GM23338 (cell line): ENCODE data around the gene IKZF3. TPM values are rescaled to one million over a fixed set of nuclear protein-coding genes. Genes with fewer than 3 reads are reported as not detected.

Experiments used
- ATAC-seq: fragments of 200-7000 bp; cut with Tn5 transposase; 3 replicates; pipeline ENCODE4 v1.9.1; 2020
- DNase-seq: peaks from one replicate; pipeline ENCODE4 v3.0.0-alpha.2; 2015; ENCODE audit warnings: low spot score
- H2AFZ ChIP-seq: fragments of 200-600 bp; sonication (generic); 2 replicates; pipeline ENCODE4 v1.8.0; 2016; ENCODE audit warnings: antibody characterized with exemption, mild to moderate bottlenecking, moderate library complexity
- H3F3A ChIP-seq: fragments of 200-600 bp; sonication (generic); replicated peaks from 2 replicates; pipeline ENCODE4 v1.8.0; 2017; ENCODE audit warnings: antibody characterized with exemption, mixed run types, low read depth
- H3K27ac ChIP-seq: fragments of 200-600 bp; sonication (generic); 2 replicates; pipeline ENCODE4 v1.6.1; 2016; ENCODE audit warnings: low read depth
- H3K27me3 ChIP-seq: fragments of 200-600 bp; sonication (generic); 2 replicates; pipeline ENCODE4 v1.8.0; 2016; ENCODE audit warnings: mild to moderate bottlenecking, mixed run types, moderate library complexity; ENCODE audit not compliant: insufficient read depth
- H3K36me3 ChIP-seq: fragments of 200-600 bp; sonication (generic); 2 replicates; pipeline ENCODE4 v1.8.0; 2016; ENCODE audit warnings: mild to moderate bottlenecking; ENCODE audit not compliant: insufficient read depth
- H3K4me1 ChIP-seq: fragments of 200-600 bp; sonication (generic); 2 replicates; pipeline ENCODE4 v1.8.0; 2016; ENCODE audit warnings: mild to moderate bottlenecking, moderate library complexity; ENCODE audit not compliant: insufficient read depth
- H3K4me2 ChIP-seq: fragments of 200-600 bp; sonication (generic); 2 replicates; pipeline ENCODE4 v1.7.1; 2017; ENCODE audit warnings: mixed run types
- H3K4me3 ChIP-seq: fragments of 200-600 bp; sonication (generic); 2 replicates; pipeline ENCODE4 v1.6.1; 2016; ENCODE audit warnings: mixed run types
- H3K79me2 ChIP-seq: fragments of 200-600 bp; sonication (generic); replicated peaks from 2 replicates; pipeline ENCODE4 v1.8.0; 2017; ENCODE audit warnings: mild to moderate bottlenecking; ENCODE audit not compliant: insufficient read depth
- H3K9me2 ChIP-seq: fragments of 200-600 bp; sonication (generic); 2 replicates; pipeline ENCODE4 v1.8.0; 2017; ENCODE audit not compliant: insufficient read depth
- H4K20me1 ChIP-seq: fragments of 200-600 bp; sonication (generic); replicated peaks from 2 replicates; pipeline ENCODE4 v1.8.0; 2017; ENCODE audit warnings: mild to moderate bottlenecking; ENCODE audit not compliant: insufficient read depth
- H3K27ac Mint-ChIP-seq: 2 replicates; pipeline ENCODE4 v1.8.0; 2020; ENCODE audit warnings: inconsistent platforms, mild to moderate bottlenecking, moderate library complexity, mixed read lengths
- H3K27me3 Mint-ChIP-seq: 3 replicates; pipeline ENCODE4 v1.8.0; 2022; ENCODE audit warnings: low read depth, mild to moderate bottlenecking, moderate library complexity, mixed read lengths, inconsistent platforms; ENCODE audit not compliant: insufficient read depth, poor library complexity
- H3K36me3 Mint-ChIP-seq: 3 replicates; pipeline ENCODE4 v1.8.0; 2021; ENCODE audit warnings: low read depth, mild to moderate bottlenecking, inconsistent platforms, moderate library complexity, mixed read lengths
- H3K4me1 Mint-ChIP-seq: 3 replicates; pipeline ENCODE4 v1.8.0; 2020; ENCODE audit warnings: mild to moderate bottlenecking, inconsistent platforms, mixed read lengths
- H3K4me3 Mint-ChIP-seq: 3 replicates; pipeline ENCODE4 v1.8.0; 2021; ENCODE audit warnings: moderate library complexity, mild to moderate bottlenecking, inconsistent platforms, mixed read lengths
- H3K9me3 Mint-ChIP-seq: 3 replicates; pipeline ENCODE4 v1.8.0; 2020; ENCODE audit warnings: moderate library complexity, mild to moderate bottlenecking, inconsistent platforms, mixed read lengths
- CREB1 ChIP-seq: fragments of 250-450 bp; sonication (Bioruptor Pico); IDR thresholded peaks from 2 replicates; pipeline ENCODE4 v1.5.0; 2020; ENCODE audit warnings: low read depth, mild to moderate bottlenecking, moderate library complexity
- EZH2 ChIP-seq: fragments of 200-600 bp; sonication (generic); IDR thresholded peaks from one replicate; pipeline ENCODE4 v1.8.0; 2017; ENCODE audit warnings: antibody characterized with exemption, mild to moderate bottlenecking, low read depth; ENCODE audit not compliant: unreplicated experiment
- EZH2phosphoT487 ChIP-seq: fragments of 200-600 bp; sonication (generic); IDR thresholded peaks from one replicate; pipeline ENCODE4 v1.8.1; 2018; ENCODE audit warnings: antibody characterized with exemption; ENCODE audit not compliant: unreplicated experiment
- JUNB ChIP-seq: IDR thresholded peaks from one replicate; pipeline ENCODE4 v1.6.1; 2016; ENCODE audit warnings: antibody characterized with exemption; ENCODE audit not compliant: unreplicated experiment
- NANOG ChIP-seq: IDR thresholded peaks from 2 replicates; pipeline ENCODE4 v1.6.1; 2016; ENCODE audit warnings: antibody characterized with exemption, borderline replicate concordance
- POLR2AphosphoS5 ChIP-seq: IDR thresholded peaks from 2 replicates; pipeline ENCODE4 v1.6.1; 2016; ENCODE audit warnings: antibody characterized with exemption, low read depth
- STAT1 ChIP-seq: IDR thresholded peaks from one replicate; pipeline ENCODE4 v1.6.1; 2016; ENCODE audit warnings: antibody characterized with exemption; ENCODE audit not compliant: unreplicated experiment
- ZNF114 ChIP-seq: fragments of 250-450 bp; sonication (Bioruptor Pico); IDR thresholded peaks from 2 replicates; pipeline ENCODE4 v1.5.0; 2020; ENCODE audit warnings: mild to moderate bottlenecking, moderate library complexity
- ZNF331 ChIP-seq: fragments of 250-450 bp; sonication (Bioruptor Pico); IDR thresholded peaks from 2 replicates; pipeline ENCODE4 v1.5.0; 2020; ENCODE audit warnings: low read depth, mild to moderate bottlenecking, moderate library complexity
- ZNF462 ChIP-seq: fragments of 250-450 bp; sonication (Bioruptor Pico); IDR thresholded peaks from 2 replicates; pipeline ENCODE4 v1.5.0; 2020; ENCODE audit warnings: mild to moderate bottlenecking, moderate library complexity
- polyA plus RNA-seq: library from polyadenylated mRNA; unstranded; fragments of >200 nt; fragmentation: Nextera tagmentation; extraction: Ambion mirVana; gene quantifications from 2 replicates; pipeline ENCODE4 v1.2.1, GENCODE V29; 2016
- total RNA-seq: library from RNA; depleted of rRNA; stranded (reverse); fragments of >200 nt; shearing (Covaris generic); gene quantifications from 2 replicates; pipeline ENCODE4 v1.2.3, GENCODE V29; 2014
- TF ChIP-seq, protein P1 (sequence below), 2 experiments: fragments of 200-600 bp in 1 of 2; sonication (generic) in 1 of 2; conservative IDR thresholded peaks; 2 replicates each; pipeline versions ENCODE4 v1.5.1 to v1.6.1; 2016 to 2017; ENCODE audit warnings: antibody characterized with exemption in 2 of 2, low read depth in 2 of 2, mild to moderate bottlenecking in 2 of 2, moderate library complexity in 1 of 2
- TF ChIP-seq, protein P2 (sequence below): IDR thresholded peaks from 2 replicates; pipeline ENCODE4 v1.6.1; 2016; ENCODE audit warnings: antibody characterized with exemption
- TF ChIP-seq, protein P3 (sequence below): IDR thresholded peaks from one replicate; pipeline ENCODE4 v1.6.1; 2018; ENCODE audit warnings: antibody characterized with exemption; ENCODE audit not compliant: unreplicated experiment

Gene IKZF3
- total and polyA plus RNA-seq, 2 experiments from 2014 or later: 0.11 to 0.76 TPM

GRCh38 chr17:39715375-39716072 is 148.6 kb downstream of the IKZF3 start:
- ATAC-seq (no peak), DNase-seq (no peak)
- Mint-ChIP-seq H3K36me3 (peaks cover 91% of the 10 kb centered on the region), H3K27ac (no peak overlapping the region), H3K4me1 (no peaks in the 10 kb centered on the region), H3K27me3 (peaks cover 20% of the 10 kb centered on the region), H3K4me3 (no peak overlapping the region), H3K9me3 (no peaks in the 10 kb centered on the region)
- Histone ChIP-seq H3K27me3 (no peaks in the 10 kb centered on the region), H3K36me3 (peaks cover 43% of the 10 kb centered on the region), H3K9me2 (no peaks in the 10 kb centered on the region), H3F3A (peaks cover 9% of the 10 kb centered on the region; the same call in 1 of the 2 replicates), H2AFZ (no peak overlapping the region), H4K20me1 (peaks cover 10% of the 10 kb centered on the region), H3K4me1 (no peaks in the 10 kb centered on the region), H3K27ac (no peak overlapping the region), H3K79me2 (no peaks in the 10 kb centered on the region), H3K4me3 (no peak overlapping the region), H3K4me2 (no peak overlapping the region)
- TF ChIP-seq, protein P1, sequence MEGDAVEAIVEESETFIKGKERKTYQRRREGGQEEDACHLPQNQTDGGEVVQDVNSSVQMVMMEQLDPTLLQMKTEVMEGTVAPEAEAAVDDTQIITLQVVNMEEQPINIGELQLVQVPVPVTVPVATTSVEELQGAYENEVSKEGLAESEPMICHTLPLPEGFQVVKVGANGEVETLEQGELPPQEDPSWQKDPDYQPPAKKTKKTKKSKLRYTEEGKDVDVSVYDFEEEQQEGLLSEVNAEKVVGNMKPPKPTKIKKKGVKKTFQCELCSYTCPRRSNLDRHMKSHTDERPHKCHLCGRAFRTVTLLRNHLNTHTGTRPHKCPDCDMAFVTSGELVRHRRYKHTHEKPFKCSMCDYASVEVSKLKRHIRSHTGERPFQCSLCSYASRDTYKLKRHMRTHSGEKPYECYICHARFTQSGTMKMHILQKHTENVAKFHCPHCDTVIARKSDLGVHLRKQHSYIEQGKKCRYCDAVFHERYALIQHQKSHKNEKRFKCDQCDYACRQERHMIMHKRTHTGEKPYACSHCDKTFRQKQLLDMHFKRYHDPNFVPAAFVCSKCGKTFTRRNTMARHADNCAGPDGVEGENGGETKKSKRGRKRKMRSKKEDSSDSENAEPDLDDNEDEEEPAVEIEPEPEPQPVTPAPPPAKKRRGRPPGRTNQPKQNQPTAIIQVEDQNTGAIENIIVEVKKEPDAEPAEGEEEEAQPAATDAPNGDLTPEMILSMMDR (conservative IDR thresholded peaks at IDR 0.05; ENCODE audit: low read depth in 2 of 2): no peak
- TF ChIP-seq, protein P2, sequence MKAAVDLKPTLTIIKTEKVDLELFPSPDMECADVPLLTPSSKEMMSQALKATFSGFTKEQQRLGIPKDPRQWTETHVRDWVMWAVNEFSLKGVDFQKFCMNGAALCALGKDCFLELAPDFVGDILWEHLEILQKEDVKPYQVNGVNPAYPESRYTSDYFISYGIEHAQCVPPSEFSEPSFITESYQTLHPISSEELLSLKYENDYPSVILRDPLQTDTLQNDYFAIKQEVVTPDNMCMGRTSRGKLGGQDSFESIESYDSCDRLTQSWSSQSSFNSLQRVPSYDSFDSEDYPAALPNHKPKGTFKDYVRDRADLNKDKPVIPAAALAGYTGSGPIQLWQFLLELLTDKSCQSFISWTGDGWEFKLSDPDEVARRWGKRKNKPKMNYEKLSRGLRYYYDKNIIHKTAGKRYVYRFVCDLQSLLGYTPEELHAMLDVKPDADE: no peak
- TF ChIP-seq, protein P3, sequence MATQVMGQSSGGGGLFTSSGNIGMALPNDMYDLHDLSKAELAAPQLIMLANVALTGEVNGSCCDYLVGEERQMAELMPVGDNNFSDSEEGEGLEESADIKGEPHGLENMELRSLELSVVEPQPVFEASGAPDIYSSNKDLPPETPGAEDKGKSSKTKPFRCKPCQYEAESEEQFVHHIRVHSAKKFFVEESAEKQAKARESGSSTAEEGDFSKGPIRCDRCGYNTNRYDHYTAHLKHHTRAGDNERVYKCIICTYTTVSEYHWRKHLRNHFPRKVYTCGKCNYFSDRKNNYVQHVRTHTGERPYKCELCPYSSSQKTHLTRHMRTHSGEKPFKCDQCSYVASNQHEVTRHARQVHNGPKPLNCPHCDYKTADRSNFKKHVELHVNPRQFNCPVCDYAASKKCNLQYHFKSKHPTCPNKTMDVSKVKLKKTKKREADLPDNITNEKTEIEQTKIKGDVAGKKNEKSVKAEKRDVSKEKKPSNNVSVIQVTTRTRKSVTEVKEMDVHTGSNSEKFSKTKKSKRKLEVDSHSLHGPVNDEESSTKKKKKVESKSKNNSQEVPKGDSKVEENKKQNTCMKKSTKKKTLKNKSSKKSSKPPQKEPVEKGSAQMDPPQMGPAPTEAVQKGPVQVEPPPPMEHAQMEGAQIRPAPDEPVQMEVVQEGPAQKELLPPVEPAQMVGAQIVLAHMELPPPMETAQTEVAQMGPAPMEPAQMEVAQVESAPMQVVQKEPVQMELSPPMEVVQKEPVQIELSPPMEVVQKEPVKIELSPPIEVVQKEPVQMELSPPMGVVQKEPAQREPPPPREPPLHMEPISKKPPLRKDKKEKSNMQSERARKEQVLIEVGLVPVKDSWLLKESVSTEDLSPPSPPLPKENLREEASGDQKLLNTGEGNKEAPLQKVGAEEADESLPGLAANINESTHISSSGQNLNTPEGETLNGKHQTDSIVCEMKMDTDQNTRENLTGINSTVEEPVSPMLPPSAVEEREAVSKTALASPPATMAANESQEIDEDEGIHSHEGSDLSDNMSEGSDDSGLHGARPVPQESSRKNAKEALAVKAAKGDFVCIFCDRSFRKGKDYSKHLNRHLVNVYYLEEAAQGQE: no peak
- TF ChIP-seq EZH2phosphoT487 (no peak), STAT1 (no peak), JUNB (no peak), POLR2AphosphoS5 (no peak), NANOG (no peak), ZNF462 (no peak), EZH2 (no peak), ZNF331 (CRISPR knock-in tag) (no peak), CREB1 (CRISPR knock-in tag) (no peak), ZNF114 (CRISPR knock-in tag) (no peak)
